HG03196 (cell line): ENCODE data around the gene DNAH11.
"Not testable (repeated sequence)": the region's sequence is repeated elsewhere in the genome, so short reads cannot be mapped to it uniquely, and the experiment has no call there.

ENCODE experiments used
- ATAC-seq: cut with Tn5 transposase; IDR thresholded peaks from one replicate; pipeline ENCODE4 v1.9.1; 2021; ENCODE audit not compliant: unreplicated experiment

The DNAH11 gene

GRCh38 chr7:21869785-21870402 is 327.1 kb downstream of the DNAH11 start:
- ATAC-seq: no peak

- no peak for ATAC-seq
Observed at GRCh38 chr7:21883069-21883468, 340.2 kb downstream of the DNAH11 start.

GRCh38 chr7:21883501-21883900 is 340.7 kb downstream of the DNAH11 start:
- not testable (repeated sequence) for ATAC-seq

GRCh38 chr7:21884496-21884895 is 341.7 kb downstream of the DNAH11 start:
- no peak for ATAC-seq

GRCh38 chr7:21886396-21886795 is 343.6 kb downstream of the DNAH11 start:
- ATAC-seq: no peak

- ATAC-seq: no peak
Observed at GRCh38 chr7:21887353-21887752, 344.5 kb downstream of the DNAH11 start.

- no peak for ATAC-seq
Observed at GRCh38 chr7:21887779-21888178, 344.9 kb downstream of the DNAH11 start.

GRCh38 chr7:21891291-21891690 is 348.5 kb downstream of the DNAH11 start:
- no peak for ATAC-seq

- no peak for ATAC-seq
Observed at GRCh38 chr7:21893401-21893800, 350.6 kb downstream of the DNAH11 start.

- ATAC-seq: peak; percentile 76
Observed at GRCh38 chr7:21898265-21898930, 355.6 kb downstream of the DNAH11 start.

- no peak for ATAC-seq
Observed at GRCh38 chr7:21902240-21902639, 359.4 kb downstream of the DNAH11 start.

- ATAC-seq: no peak
Observed at GRCh38 chr7:21903020-21903786, 360.4 kb downstream of the DNAH11 start.

GRCh38 chr7:21908746-21909145 is 365.9 kb downstream of the DNAH11 start:
- no peak for ATAC-seq

- ATAC-seq: no peak
Observed at GRCh38 chr7:21910253-21910652, 367.4 kb downstream of the DNAH11 start.

GRCh38 chr7:21911341-21911875 is 368.6 kb downstream of the DNAH11 start:
- ATAC-seq: no peak

GRCh38 chr7:21912305-21912704 is 369.5 kb downstream of the DNAH11 start:
- no peak for ATAC-seq

GRCh38 chr7:21912931-21913780 is 370.3 kb downstream of the DNAH11 start:
- ATAC-seq: no peak

GRCh38 chr7:21914671-21915070 is 371.8 kb downstream of the DNAH11 start:
- ATAC-seq: no peak

- no peak for ATAC-seq
Observed at GRCh38 chr7:21915140-21915539, 372.3 kb downstream of the DNAH11 start.

- no peak for ATAC-seq
Observed at GRCh38 chr7:21916176-21916575, 373.3 kb downstream of the DNAH11 start.

- no peak for ATAC-seq
Observed at GRCh38 chr7:21916629-21917028, 373.8 kb downstream of the DNAH11 start.
